ENCODE data around the gene TGFBR3.
"Not testable (repeated sequence)": the region's sequence is repeated elsewhere in the genome, so short reads cannot be mapped to it uniquely, and the experiment has no call there.

The TGFBR3 gene

GRCh38 chr1:91672601-91673161 lies 213.3 kb downstream of the TGFBR3 start:
- no peak for DNase-seq

DNA sequence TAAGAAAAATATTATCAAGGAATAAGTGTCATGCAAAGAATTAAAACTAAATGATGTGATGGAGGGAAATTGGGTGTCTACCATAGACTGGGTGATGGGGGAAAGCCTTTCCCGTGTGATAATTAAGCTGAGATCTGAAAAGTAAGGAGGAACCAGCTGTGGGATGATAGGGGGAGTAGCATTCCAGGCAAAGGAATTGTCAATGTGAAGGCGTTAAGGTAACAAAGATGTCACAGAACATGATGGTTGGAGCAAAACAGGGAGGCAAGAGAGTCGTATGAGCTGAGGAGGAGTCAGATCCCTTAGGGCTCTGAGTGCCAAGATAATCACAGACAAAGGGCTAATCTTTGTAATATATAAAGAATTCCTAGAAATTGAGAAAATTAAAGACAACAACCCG lies 215.2 kb downstream of the TGFBR3 start:
- DNase-seq, result no peak

- no peak for DNase-seq
Measured at GRCh38 chr1:91669584-91670350, 216.2 kb downstream of the TGFBR3 start.

GRCh38 chr1:91666651-91667050 lies 219.3 kb downstream of the TGFBR3 start:
- not testable (repeated sequence) for DNase-seq

DNA sequence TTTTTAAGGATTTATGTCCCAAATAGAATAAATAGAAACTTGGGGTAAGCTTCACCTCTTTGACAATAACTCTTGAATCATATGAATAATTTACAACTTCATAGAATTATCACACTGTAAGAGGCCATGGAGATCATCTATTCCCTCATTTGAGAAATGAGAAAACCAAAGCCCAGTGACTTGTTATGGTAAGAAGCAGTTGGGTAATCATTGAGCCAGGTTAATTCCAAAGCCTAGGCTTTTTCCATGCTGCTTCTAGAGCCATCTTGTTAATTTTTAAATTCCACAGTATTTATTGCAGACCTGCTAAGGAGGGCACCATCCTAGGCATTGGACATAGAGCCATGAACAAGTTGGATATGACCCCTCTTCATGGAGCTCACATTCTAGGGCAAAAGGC lies 224.8 kb downstream of the TGFBR3 start:
- no peak for DNase-seq

GRCh38 chr1:91660708-91661107 lies 225.2 kb downstream of the TGFBR3 start:
- no peak for DNase-seq

GRCh38 chr1:91655912-91656449 lies 230.0 kb downstream of the TGFBR3 start:
- no peak for DNase-seq

DNA sequence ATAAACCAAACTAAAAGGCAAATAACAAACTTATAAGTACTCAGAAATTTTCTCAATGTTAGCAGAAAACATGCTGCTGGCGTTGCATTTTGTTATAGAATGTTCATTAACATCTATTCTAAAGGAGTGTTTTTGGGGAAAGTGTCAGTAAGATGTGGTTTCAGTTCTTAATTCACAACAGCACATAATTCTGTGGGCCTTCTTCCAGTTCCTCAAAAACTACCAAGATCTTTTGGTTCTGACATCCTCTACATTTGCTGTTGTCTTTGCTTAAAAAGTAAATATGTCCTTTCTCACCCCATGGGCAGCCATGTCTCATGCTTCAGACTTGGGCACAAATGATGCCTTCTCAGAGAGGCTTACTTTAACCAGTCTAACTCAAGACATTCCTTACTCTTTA lies 232.8 kb downstream of the TGFBR3 start:
- no peak for DNase-seq

- DNase-seq, result peak in 1 of 2 experiments; percentile 26
Measured at GRCh38 chr1:91651661-91652071, 234.3 kb downstream of the TGFBR3 start.

DNA sequence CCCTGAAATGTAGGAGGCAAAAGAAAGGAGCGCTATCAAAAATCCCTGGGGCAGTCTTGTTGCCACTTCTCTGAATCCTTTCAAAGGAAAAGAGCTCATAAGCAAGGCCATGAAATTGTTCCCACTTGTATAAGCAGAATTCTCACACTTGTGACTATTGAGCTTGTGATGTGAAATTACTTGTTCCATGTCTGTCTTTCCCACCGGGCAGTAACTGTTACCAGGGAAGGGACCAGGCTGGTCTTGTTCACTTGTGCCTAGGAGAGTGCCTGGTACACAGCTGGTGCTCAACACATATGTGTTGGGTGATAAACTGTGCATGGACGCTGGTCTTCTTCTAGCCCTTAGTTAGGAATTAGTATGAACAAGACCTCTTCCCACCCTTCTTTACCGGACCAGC lies 234.7 kb downstream of the TGFBR3 start:
- no peak for DNase-seq

DNA sequence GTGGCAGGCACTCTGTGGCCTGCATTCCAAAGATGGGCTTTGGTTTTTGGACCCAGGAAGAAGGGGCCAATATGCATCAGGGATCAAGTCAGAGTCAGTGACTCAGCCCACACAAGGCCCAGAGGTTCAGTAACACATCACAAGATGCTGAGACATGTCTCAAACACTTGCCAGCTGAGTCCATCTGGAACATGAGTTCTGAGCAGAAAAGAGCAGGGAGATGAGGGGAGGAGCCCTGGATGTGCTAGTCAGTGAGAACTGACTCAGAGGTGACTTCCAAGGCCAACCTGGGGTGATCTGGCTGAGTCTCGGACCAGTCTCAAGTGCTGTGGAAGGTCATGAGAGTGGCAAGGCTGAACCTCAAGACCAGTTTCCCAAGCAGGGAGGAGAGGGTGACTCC lies 235.2 kb downstream of the TGFBR3 start:
- peak; percentile 3 to 58 for DNase-seq

DNA sequence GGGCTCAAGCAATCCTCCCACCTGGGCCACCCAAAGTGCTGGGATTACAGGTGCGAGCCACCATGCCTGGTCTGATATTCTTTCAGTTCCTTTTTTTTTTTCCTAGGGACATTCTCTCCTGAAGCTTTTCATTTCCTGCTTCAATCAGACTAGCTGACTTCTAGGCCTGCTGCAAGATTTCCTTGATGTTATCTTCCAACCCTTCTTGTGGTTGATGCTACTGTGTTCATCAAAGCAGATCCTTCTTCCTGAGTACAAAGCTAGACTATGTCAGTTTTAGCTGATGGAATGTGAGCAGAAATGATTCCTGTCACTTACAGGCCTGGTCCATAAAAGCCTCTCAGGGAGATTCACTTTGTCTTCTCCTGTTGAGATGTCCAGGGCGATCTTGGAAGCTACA lies 238.9 kb downstream of the TGFBR3 start:
- no peak for DNase-seq

DNA sequence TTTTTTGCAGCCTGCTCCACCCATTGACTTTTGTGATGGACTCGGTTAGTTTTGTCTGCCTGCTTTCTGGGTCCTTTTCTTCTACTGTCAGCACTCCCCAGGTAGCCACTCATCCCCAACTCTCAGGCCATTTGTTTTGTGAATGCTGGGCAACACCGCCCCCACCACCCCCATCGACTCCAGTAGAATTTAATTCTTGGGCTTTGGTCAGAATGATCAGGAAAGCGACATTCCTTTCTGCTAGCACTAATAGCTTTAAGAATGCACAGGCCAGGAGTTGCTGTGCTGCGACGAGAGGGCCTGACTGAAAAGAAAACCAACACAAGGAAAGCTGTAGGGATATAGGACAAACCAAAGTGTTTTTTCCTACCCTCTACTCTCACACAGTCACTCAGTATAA lies 240.9 kb downstream of the TGFBR3 start:
- no peak for DNase-seq

DNA sequence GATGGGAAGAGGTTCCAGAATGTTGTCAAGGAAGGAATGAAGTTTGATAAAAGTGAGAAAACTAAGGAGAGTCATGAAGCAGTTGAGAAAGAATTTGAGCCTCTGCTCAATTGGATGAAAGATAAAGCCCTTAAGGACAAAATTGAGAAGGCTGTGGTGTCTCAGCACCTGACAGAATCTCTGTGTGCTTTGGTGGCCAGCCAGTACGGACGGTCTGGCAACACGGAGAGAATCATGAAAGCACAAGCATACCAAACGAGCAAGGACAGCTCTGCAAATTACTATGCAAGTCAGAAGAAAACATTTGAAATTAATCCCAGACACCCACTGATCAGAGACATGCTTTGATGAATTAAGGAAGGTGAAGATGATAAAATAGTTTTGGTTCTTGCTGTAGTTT lies 242.5 kb downstream of the TGFBR3 start:
- no peak for DNase-seq

GRCh38 chr1:91640877-91641526 lies 244.9 kb downstream of the TGFBR3 start:
- DNase-seq, result no peak

DNA sequence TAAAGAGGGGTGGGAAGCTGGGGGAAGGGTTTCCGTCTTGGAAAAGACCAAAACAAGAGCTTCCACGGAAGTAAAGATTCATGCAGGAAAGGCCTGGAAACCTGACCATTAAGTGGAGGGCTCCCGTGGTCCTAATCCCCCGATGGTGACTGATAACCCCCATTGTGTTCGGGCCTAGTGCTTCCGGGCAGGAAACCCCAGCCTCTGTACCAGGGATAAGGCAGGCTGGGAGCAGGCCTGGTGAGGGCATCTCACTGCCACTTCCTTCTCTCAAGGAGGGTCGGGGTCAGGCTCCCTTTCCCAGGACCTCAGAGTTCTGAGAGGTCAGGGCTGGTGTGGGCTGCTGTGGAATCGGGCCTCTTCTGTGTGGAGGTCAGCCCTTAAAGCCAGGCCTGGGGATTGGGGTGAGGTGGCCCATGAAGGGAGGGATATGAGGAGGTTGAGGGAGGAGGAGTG lies 248.4 kb downstream of the TGFBR3 start:
- no peak for DNase-seq

DNA sequence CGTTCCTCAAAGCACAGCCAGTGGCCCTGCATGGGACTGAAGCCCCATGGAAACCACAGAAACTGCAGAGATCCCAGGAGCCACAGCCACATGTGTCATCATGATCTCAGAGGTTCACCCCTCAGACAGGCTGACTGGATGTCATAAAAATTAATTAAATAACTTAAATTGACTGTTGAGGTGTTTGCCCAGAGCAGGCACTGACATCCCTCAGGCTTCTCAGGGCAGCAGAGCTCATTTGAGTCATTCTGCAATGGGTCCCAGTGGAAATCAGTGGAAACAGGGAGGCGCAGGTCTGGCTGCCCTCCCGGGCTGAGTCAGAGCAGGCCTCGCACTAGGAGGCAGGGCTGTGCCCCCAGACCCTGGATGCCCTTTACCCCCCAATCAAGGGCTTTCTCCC lies 250.2 kb downstream of the TGFBR3 start:
- no peak for DNase-seq

GRCh38 chr1:91633438-91633837 lies 252.5 kb downstream of the TGFBR3 start:
- no peak for DNase-seq

- DNase-seq, result no peak
Measured at GRCh38 chr1:91631718-91632330, 254.1 kb downstream of the TGFBR3 start.

DNA sequence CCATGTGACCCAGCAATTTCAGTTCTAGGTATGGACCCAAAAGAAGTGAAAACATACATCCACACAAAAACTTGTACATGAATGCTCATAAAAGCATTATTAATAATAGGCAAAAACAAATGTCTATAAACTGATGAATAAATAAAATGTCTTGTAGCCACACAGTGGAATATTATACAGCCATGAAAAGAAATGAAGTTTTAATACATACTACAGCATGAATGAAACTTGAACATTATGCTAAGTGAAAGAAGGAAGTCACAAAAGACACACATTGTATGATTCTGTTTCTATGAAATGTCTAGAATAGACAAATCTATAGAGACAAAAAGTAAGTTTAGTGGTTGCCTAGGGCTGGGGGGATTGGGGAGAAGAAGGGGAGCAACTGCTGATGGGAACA lies 255.1 kb downstream of the TGFBR3 start:
- DNase-seq, result no peak

All from NCI-H446 (cell line).